HCT116 (cell line): ENCODE measurements around the gene CIB4. TPM values are rescaled to one million over a fixed set of nuclear protein-coding genes. Genes with fewer than 3 reads are reported as not detected.

ENCODE experiments used
- ATAC-seq: fragments of 200-7000 bp; cut with Tn5 transposase; 2 replicates; pipeline ENCODE4 v1.9.1; 2020; ENCODE audit warnings: mild to moderate bottlenecking, moderate library complexity
- BruUV-seq: library from RNA; stranded (reverse); fragments of 400-500 nt; replicated peaks from 2 replicates; lab custom pipeline; 2021; lab: Mats Ljungman, UMichigan
- CTCF ChIA-PET: fragments of 300-600 bp; sonication (Branson Sonifier 250); formaldehyde crosslinking; loops from one replicate; lab custom pipeline; 2021; ENCODE audit warnings: antibody characterized with exemption; lab: Charles Lee
- POLR2A ChIA-PET: fragments of 300-600, 350-600 bp; sonication (Branson Sonifier 250); formaldehyde crosslinking; loops from one replicate; lab custom pipeline; 2021; ENCODE audit warnings: antibody characterized with exemption; lab: Charles Lee
- RAD21 ChIA-PET, 2 experiments: fragments of 300-600 bp; sonication (Branson Sonifier 250); formaldehyde crosslinking; loops; one replicate each; lab custom pipeline; 2023; ENCODE audit warnings: low total read pairs in 2 of 2; ENCODE audit not compliant: uncharacterized antibody in 2 of 2, unreplicated experiment in 2 of 2, low non-redundant PET in 1 of 2; lab: Charles Lee
- DNase-seq: peaks from one replicate; pipeline ENCODE4 v3.0.0-alpha.2; 2010; ENCODE audit warnings: low read depth, low spot score
- H2AFZ ChIP-seq: fragments of 200-600 bp; shearing (Covaris generic), sonication (generic); 2 replicates; pipeline ENCODE4 v1.6.1; 2017; ENCODE audit warnings: low read depth, mixed run types, mixed read lengths, antibody characterized with exemption, low read length; ENCODE audit not compliant: poor library complexity, severe bottlenecking
- H3K27ac ChIP-seq: 2 replicates; pipeline ENCODE4 v1.5.1; 2012; ENCODE audit warnings: low read depth, low read length
- H3K27me3 ChIP-seq: fragments of 200-600 bp; sonication (generic); 2 replicates; pipeline ENCODE4 v1.6.1; 2016; ENCODE audit warnings: mixed run types, low read length, mixed read lengths; ENCODE audit not compliant: insufficient read depth
- H3K36me3 ChIP-seq, 2 experiments: fragments of 200-500 bp in 1 of 2; fragments of 200-600 bp in 1 of 2; sonication (Bioruptor generic) in 1 of 2; sonication (generic) in 1 of 2; 2 replicates each; pipeline versions ENCODE4 v1.5.1 to v1.6.1; 2014 to 2016; ENCODE audit warnings: low read length in 2 of 2, inconsistent platforms in 1 of 2, mixed read lengths in 1 of 2, mixed run types in 1 of 2; ENCODE audit not compliant: insufficient read depth in 2 of 2, control insufficient read depth in 1 of 2
- H3K4me1 ChIP-seq, 2 experiments: fragments of 200-600 bp in 1 of 2; sonication (generic) in 1 of 2; 2 replicates each; pipeline versions ENCODE4 v1.5.1 to v1.6.1; 2012 to 2017; ENCODE audit warnings: low read length in 2 of 2, inconsistent platforms in 1 of 2, mild to moderate bottlenecking in 1 of 2, mixed read lengths in 1 of 2, mixed run types in 1 of 2, moderate library complexity in 1 of 2; ENCODE audit not compliant: insufficient read depth in 2 of 2, control insufficient read depth in 1 of 2
- H3K4me2 ChIP-seq: fragments of 200-600 bp; sonication (generic); 2 replicates; pipeline ENCODE4 v1.6.1; 2017; ENCODE audit warnings: mixed run types, low read length, mixed read lengths
- H3K4me3 ChIP-seq, 2 experiments: fragments of 200-600 bp in 1 of 2; sonication (generic) in 1 of 2; replicated peaks in 1 of 2; 2 replicates each; pipeline ENCODE4 v1.5.1; 2011 to 2016; ENCODE audit warnings: low read length in 2 of 2, control low read depth in 1 of 2, low read depth in 1 of 2, mild to moderate bottlenecking in 1 of 2, mixed read lengths in 1 of 2, mixed run types in 1 of 2
- H3K79me2 ChIP-seq: fragments of 200-600 bp; sonication (generic); 2 replicates; pipeline ENCODE4 v1.6.1; 2017; ENCODE audit warnings: mild to moderate bottlenecking, mixed run types, low read length, moderate library complexity, mixed read lengths; ENCODE audit not compliant: insufficient read depth
- H3K9ac ChIP-seq: fragments of 200-600 bp; sonication (generic); 2 replicates; pipeline ENCODE4 v1.6.1; 2016; ENCODE audit warnings: low read length, mixed read lengths
- H3K9me2 ChIP-seq: fragments of 200-600 bp; sonication (generic), shearing (Covaris generic); 2 replicates; pipeline ENCODE4 v1.6.1; 2017; ENCODE audit warnings: mixed run types, mild to moderate bottlenecking, moderate library complexity; ENCODE audit not compliant: insufficient read depth
- H3K9me3 ChIP-seq, 2 experiments: fragments of 200-500 bp in 1 of 2; fragments of 200-600 bp in 1 of 2; sonication (Bioruptor generic) in 1 of 2; sonication (generic) in 1 of 2; 2 replicates each; pipeline ENCODE4 v1.6.1; 2014 to 2017; ENCODE audit warnings: low read length in 2 of 2, mixed read lengths in 2 of 2, inconsistent platforms in 1 of 2, low read depth in 1 of 2, mild to moderate bottlenecking in 1 of 2, mixed run types in 1 of 2, moderate library complexity in 1 of 2; ENCODE audit not compliant: control insufficient read depth in 1 of 2, insufficient read depth in 1 of 2
- H4K20me1 ChIP-seq: fragments of 200-600 bp; sonication (generic), shearing (Covaris generic); 2 replicates; pipeline ENCODE4 v1.6.1; 2017; ENCODE audit warnings: mixed run types, mild to moderate bottlenecking, moderate library complexity; ENCODE audit not compliant: insufficient read depth
- ELF1 ChIP-seq: IDR thresholded peaks from 2 replicates; pipeline ENCODE4 v1.6.1; 2012; ENCODE audit warnings: low read depth, borderline replicate concordance
- FOSL1 ChIP-seq: IDR thresholded peaks from 2 replicates; pipeline ENCODE4 v1.6.1; 2012; ENCODE audit warnings: low read depth
- JUND ChIP-seq: IDR thresholded peaks from 2 replicates; pipeline ENCODE4 v1.6.1; 2012
- SIN3A ChIP-seq: IDR thresholded peaks from 2 replicates; pipeline ENCODE4 v1.6.1; 2012; ENCODE audit warnings: low read depth
- TCF7L2 ChIP-seq: IDR thresholded peaks from 2 replicates; pipeline ENCODE4 v1.7.0; 2011; ENCODE audit warnings: borderline replicate concordance, inconsistent platforms; ENCODE audit not compliant: insufficient read depth, insufficient read length; ENCODE audit errors: extremely low read depth
- YY1 ChIP-seq: IDR thresholded peaks from 2 replicates; pipeline ENCODE4 v1.6.1; 2011; ENCODE audit warnings: low read length, low read depth, moderate library complexity, mild to moderate bottlenecking; ENCODE audit not compliant: insufficient replicate concordance; ENCODE audit errors: extremely low read depth
- intact Hi-C: fragments of 100-400 bp; cut with micrococcal nuclease; formaldehyde crosslinking; loops from 2 replicates; pipeline ENCODE4 v1.10.0; 2022
- total RNA-seq: library from RNA; stranded (reverse); gene quantifications from one replicate; pipeline ENCODE4 v1.2.1, GENCODE V29; 2021; ENCODE audit not compliant: unreplicated experiment
- TF ChIP-seq, protein P1 (sequence below): IDR thresholded peaks from 2 replicates; pipeline ENCODE4 v1.6.1; 2011; ENCODE audit warnings: mild to moderate bottlenecking, low read length, moderate library complexity; ENCODE audit not compliant: insufficient replicate concordance; ENCODE audit errors: extremely low read depth
- TF ChIP-seq, protein P2 (sequence below): IDR thresholded peaks from 2 replicates; pipeline ENCODE4 v1.6.1; 2012; ENCODE audit warnings: low read depth
- TF ChIP-seq, protein P3 (sequence below), 3 experiments: fragments of 200-600 bp in 1 of 3; sonication (generic) in 1 of 3; IDR thresholded peaks in 2 of 3; conservative IDR thresholded peaks in 1 of 3; 2 replicates each; pipeline ENCODE4 v1.5.1; 2012 to 2017; ENCODE audit warnings: low read depth in 2 of 3, low read length in 2 of 3, antibody characterized with exemption in 1 of 3, borderline replicate concordance in 1 of 3, control low read depth in 1 of 3, mild to moderate bottlenecking in 1 of 3, mixed read lengths in 1 of 3, mixed run types in 1 of 3, moderate library complexity in 1 of 3; ENCODE audit not compliant: insufficient read depth in 1 of 3

CIB4 gene
- total RNA-seq, 1 experiment from 2014 or later, result not detected

DNA sequence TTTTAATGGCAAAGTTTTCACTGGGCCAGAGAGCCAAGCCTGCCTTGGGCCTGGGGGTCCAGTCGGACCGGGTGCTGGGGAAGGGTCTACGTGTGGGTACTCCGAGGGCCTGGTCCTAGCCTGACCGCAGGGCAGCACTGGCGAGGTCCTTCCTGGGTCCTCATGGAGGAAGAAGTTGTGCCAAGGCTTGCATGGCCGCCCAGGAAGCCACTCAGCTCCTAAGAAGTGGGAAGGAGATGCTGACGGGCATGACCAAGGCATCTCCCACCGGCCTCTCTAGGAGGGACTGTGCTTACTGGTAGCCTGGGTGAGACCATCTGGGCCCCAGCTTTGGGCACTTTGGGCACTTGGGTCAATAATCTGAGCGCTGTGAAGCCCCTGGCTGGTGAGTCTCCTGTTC lies 22.6 kb downstream of the CIB4 start:
- Histone ChIP-seq H3K9me3 (no peaks in the 10 kb centered on the region), H3K9me2 (no peaks in the 10 kb centered on the region), H3K4me1 (no peaks in the 10 kb centered on the region), H3K4me3 (no peak overlapping the region), H3K79me2 (no peaks in the 10 kb centered on the region), H4K20me1 (no peaks in the 10 kb centered on the region), H3K36me3 (no peaks in the 10 kb centered on the region), H3K9ac (no peak overlapping the region), H3K4me2 (no peak overlapping the region), H3K27ac (no peak overlapping the region), H2AFZ (no peak overlapping the region), H3K27me3 (peaks cover 6% of the 10 kb centered on the region; the same call in 1 of the 2 replicates)
- ATAC-seq (no peak), DNase-seq (no peak)
- POLR2A ChIA-PET, result no interaction called here
- TF ChIP-seq SIN3A (no peak), JUND (no peak), TCF7L2 (no peak), FOSL1 (no peak), ELF1 (no peak), YY1 (no peak)
- TF ChIP-seq, protein P1, sequence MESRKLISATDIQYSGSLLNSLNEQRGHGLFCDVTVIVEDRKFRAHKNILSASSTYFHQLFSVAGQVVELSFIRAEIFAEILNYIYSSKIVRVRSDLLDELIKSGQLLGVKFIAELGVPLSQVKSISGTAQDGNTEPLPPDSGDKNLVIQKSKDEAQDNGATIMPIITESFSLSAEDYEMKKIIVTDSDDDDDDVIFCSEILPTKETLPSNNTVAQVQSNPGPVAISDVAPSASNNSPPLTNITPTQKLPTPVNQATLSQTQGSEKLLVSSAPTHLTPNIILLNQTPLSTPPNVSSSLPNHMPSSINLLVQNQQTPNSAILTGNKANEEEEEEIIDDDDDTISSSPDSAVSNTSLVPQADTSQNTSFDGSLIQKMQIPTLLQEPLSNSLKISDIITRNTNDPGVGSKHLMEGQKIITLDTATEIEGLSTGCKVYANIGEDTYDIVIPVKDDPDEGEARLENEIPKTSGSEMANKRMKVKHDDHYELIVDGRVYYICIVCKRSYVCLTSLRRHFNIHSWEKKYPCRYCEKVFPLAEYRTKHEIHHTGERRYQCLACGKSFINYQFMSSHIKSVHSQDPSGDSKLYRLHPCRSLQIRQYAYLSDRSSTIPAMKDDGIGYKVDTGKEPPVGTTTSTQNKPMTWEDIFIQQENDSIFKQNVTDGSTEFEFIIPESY, result no peak
- TF ChIP-seq, protein P2, sequence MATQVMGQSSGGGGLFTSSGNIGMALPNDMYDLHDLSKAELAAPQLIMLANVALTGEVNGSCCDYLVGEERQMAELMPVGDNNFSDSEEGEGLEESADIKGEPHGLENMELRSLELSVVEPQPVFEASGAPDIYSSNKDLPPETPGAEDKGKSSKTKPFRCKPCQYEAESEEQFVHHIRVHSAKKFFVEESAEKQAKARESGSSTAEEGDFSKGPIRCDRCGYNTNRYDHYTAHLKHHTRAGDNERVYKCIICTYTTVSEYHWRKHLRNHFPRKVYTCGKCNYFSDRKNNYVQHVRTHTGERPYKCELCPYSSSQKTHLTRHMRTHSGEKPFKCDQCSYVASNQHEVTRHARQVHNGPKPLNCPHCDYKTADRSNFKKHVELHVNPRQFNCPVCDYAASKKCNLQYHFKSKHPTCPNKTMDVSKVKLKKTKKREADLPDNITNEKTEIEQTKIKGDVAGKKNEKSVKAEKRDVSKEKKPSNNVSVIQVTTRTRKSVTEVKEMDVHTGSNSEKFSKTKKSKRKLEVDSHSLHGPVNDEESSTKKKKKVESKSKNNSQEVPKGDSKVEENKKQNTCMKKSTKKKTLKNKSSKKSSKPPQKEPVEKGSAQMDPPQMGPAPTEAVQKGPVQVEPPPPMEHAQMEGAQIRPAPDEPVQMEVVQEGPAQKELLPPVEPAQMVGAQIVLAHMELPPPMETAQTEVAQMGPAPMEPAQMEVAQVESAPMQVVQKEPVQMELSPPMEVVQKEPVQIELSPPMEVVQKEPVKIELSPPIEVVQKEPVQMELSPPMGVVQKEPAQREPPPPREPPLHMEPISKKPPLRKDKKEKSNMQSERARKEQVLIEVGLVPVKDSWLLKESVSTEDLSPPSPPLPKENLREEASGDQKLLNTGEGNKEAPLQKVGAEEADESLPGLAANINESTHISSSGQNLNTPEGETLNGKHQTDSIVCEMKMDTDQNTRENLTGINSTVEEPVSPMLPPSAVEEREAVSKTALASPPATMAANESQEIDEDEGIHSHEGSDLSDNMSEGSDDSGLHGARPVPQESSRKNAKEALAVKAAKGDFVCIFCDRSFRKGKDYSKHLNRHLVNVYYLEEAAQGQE, result no peak
- TF ChIP-seq, protein P3, sequence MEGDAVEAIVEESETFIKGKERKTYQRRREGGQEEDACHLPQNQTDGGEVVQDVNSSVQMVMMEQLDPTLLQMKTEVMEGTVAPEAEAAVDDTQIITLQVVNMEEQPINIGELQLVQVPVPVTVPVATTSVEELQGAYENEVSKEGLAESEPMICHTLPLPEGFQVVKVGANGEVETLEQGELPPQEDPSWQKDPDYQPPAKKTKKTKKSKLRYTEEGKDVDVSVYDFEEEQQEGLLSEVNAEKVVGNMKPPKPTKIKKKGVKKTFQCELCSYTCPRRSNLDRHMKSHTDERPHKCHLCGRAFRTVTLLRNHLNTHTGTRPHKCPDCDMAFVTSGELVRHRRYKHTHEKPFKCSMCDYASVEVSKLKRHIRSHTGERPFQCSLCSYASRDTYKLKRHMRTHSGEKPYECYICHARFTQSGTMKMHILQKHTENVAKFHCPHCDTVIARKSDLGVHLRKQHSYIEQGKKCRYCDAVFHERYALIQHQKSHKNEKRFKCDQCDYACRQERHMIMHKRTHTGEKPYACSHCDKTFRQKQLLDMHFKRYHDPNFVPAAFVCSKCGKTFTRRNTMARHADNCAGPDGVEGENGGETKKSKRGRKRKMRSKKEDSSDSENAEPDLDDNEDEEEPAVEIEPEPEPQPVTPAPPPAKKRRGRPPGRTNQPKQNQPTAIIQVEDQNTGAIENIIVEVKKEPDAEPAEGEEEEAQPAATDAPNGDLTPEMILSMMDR (IDR thresholded peaks at IDR 0.05 in 2 of 3, conservative IDR thresholded peaks at IDR 0.05 in 1 of 3; ENCODE audit: borderline replicate concordance in 1 of 3, insufficient read depth in 1 of 3, low read depth in 2 of 3, low read length in 2 of 3), result no peak
- intact Hi-C loops, result no loop called here
- BruUV-seq, result no TSS peak
- RAD21 ChIA-PET, result no interaction called here
- CTCF ChIA-PET, result no interaction called here
